Endothelial cell of umbilical vein (primary cell): ENCODE data around the gene PRKCQ. TPM values are rescaled to one million over a fixed set of nuclear protein-coding genes. Genes with fewer than 3 reads are reported as not detected.

Experiments
- BruUV-seq: library from RNA; stranded (reverse); fragments of 400-500 nt; replicated peaks from 2 replicates; lab custom pipeline; 2021; lab: Mats Ljungman, UMichigan
- CTCF ChIA-PET: fragments of 300-600, 350-600 bp; sonication (Branson Sonifier 250); formaldehyde crosslinking; loops from one replicate; lab custom pipeline; 2021; ENCODE audit warnings: antibody characterized with exemption, inconsistent platforms; lab: Charles Lee
- POLR2A ChIA-PET: fragments of 300-600, 350-600 bp; sonication (Branson Sonifier 250); formaldehyde crosslinking; loops from one replicate; lab custom pipeline; 2021; ENCODE audit warnings: antibody characterized with exemption, inconsistent platforms; lab: Charles Lee
- DNase-seq: peaks from one replicate; pipeline ENCODE4 v3.0.0-alpha.2; 2011; ENCODE audit warnings: low read depth, low spot score
- FAIRE-seq: peaks from 2 replicates; lab custom pipeline; 2011; peaks lifted over from hg19 to GRCh38; lab: Jason Lieb, UNC
- H2AFZ ChIP-seq: 2 replicates; pipeline ENCODE4 v1.6.0; 2012; ENCODE audit warnings: low read depth, low read length, control low read depth, inconsistent platforms
- H3K27ac ChIP-seq: 2 replicates; pipeline ENCODE4 v1.5.1; 2011; ENCODE audit warnings: low read depth, mild to moderate bottlenecking, control low read depth, low read length, moderate library complexity; ENCODE audit not compliant: insufficient read depth
- H3K27me3 ChIP-seq, 2 experiments: 2 replicates each; pipeline versions ENCODE4 v1.6.0 to v1.6.1; 2011; ENCODE audit warnings: low read length in 2 of 2, mixed read lengths in 1 of 2; ENCODE audit not compliant: control insufficient read depth in 2 of 2, insufficient read depth in 2 of 2
- H3K36me3 ChIP-seq, 2 experiments: 2 replicates in 1 of 2; 3 replicates in 1 of 2; pipeline ENCODE4 v1.5.1; 2011; ENCODE audit warnings: low read length in 2 of 2, mild to moderate bottlenecking in 1 of 2, moderate library complexity in 1 of 2; ENCODE audit not compliant: control insufficient read depth in 2 of 2, insufficient read depth in 2 of 2; ENCODE audit errors: extremely low read depth in 1 of 2
- H3K4me1 ChIP-seq: 3 replicates; pipeline ENCODE4 v1.5.1; 2011; ENCODE audit warnings: mild to moderate bottlenecking, low read length; ENCODE audit not compliant: control insufficient read depth, insufficient read depth; ENCODE audit errors: extremely low read depth
- H3K4me2 ChIP-seq: 2 replicates; pipeline ENCODE4 v1.6.1; 2011; ENCODE audit warnings: low read length, control low read depth, mixed read lengths; ENCODE audit not compliant: insufficient read depth
- H3K4me3 ChIP-seq, 3 experiments: fragments of 200-600 bp in 1 of 3; sonication (generic), shearing (Covaris generic) in 1 of 3; replicated peaks in 1 of 3; 2 replicates each; pipeline ENCODE4 v1.5.1; 2011 to 2016; ENCODE audit warnings: control low read depth in 3 of 3, low read length in 3 of 3, mild to moderate bottlenecking in 2 of 3, inconsistent platforms in 1 of 3, low read depth in 1 of 3, moderate library complexity in 1 of 3; ENCODE audit not compliant: insufficient read depth in 1 of 3
- H3K79me2 ChIP-seq: 2 replicates; pipeline ENCODE4 v1.6.0; 2012; ENCODE audit warnings: low read length, inconsistent platforms; ENCODE audit not compliant: control insufficient read depth, insufficient read depth
- H3K9ac ChIP-seq: replicated peaks from 2 replicates; pipeline ENCODE3; 2011; ENCODE audit warnings: low read length, control low read depth; ENCODE audit not compliant: insufficient read depth; ENCODE audit errors: extremely low read depth
- H3K9me1 ChIP-seq: replicated peaks from 3 replicates; pipeline ENCODE4 v1.6.0; 2011; ENCODE audit warnings: mild to moderate bottlenecking, low read length; ENCODE audit not compliant: control insufficient read depth, insufficient read depth; ENCODE audit errors: extremely low read depth
- H3K9me3 ChIP-seq: replicated peaks from 2 replicates; pipeline ENCODE4 v1.5.1; 2012; ENCODE audit warnings: low read length, inconsistent platforms; ENCODE audit not compliant: control insufficient read depth, insufficient read depth
- H4K20me1 ChIP-seq: replicated peaks from 2 replicates; pipeline ENCODE3; 2011; ENCODE audit warnings: mild to moderate bottlenecking, low read length; ENCODE audit not compliant: control insufficient read depth, insufficient read depth; ENCODE audit errors: extremely low read depth
- CTCF ChIP-seq, 2 donors: IDR thresholded peaks; 1 replicate in 1 of 2; 2 replicates in 1 of 2; pipeline ENCODE4 v1.5.1; 2011; ENCODE audit warnings: low read length in 2 of 2, mild to moderate bottlenecking in 2 of 2, moderate library complexity in 2 of 2, control low read depth in 1 of 2, inconsistent platforms in 1 of 2, low read depth in 1 of 2; ENCODE audit not compliant: insufficient read depth in 1 of 2; ENCODE audit errors: extremely low read depth in 1 of 2
- EZH2 ChIP-seq: IDR thresholded peaks from 2 replicates; pipeline ENCODE4 v1.6.1; 2012; ENCODE audit warnings: borderline replicate concordance, low read depth, mild to moderate bottlenecking, moderate library complexity, low read length, inconsistent platforms; ENCODE audit not compliant: severe bottlenecking
- FOS ChIP-seq: IDR thresholded peaks from 2 replicates; pipeline ENCODE4 v1.6.1; 2011; ENCODE audit warnings: mild to moderate bottlenecking, low read length, moderate library complexity, borderline replicate concordance; ENCODE audit not compliant: insufficient read depth
- GATA2 ChIP-seq: IDR thresholded peaks from 2 replicates; pipeline ENCODE4 v1.7.0; 2011; ENCODE audit warnings: low read depth, mild to moderate bottlenecking, moderate library complexity, mixed read lengths, low read length; ENCODE audit not compliant: insufficient read length, insufficient read depth
- JUN ChIP-seq: IDR thresholded peaks from 2 replicates; pipeline ENCODE4 v1.6.1; 2011; ENCODE audit warnings: borderline replicate concordance, low read depth; ENCODE audit not compliant: insufficient read length, insufficient read depth
- MAX ChIP-seq: IDR thresholded peaks from 2 replicates; pipeline ENCODE4 v1.6.1; 2011; ENCODE audit not compliant: insufficient read depth, insufficient read length
- POLR2AphosphoS5 ChIP-seq: IDR thresholded peaks from 2 replicates; pipeline ENCODE4 v1.6.1; 2012; ENCODE audit warnings: low read depth, mild to moderate bottlenecking, control low read depth, low read length, moderate library complexity; ENCODE audit not compliant: insufficient read depth
- dilution Hi-C: fragments of 300-500 bp; cut with MboI; formaldehyde crosslinking; loops from one replicate; pipeline ENCODE4 v1.15.0; 2019; ENCODE audit warnings: low sequenced_read_pairs; ENCODE audit not compliant: extremely low pct_ligation_motif_present
- intact Hi-C: fragments of 100-400 bp; cut with micrococcal nuclease; formaldehyde crosslinking; loops from one replicate; pipeline ENCODE4 v1.10.0; 2022
- polyA plus RNA-seq, 4 experiments: library from polyadenylated mRNA; depleted of rRNA in 3 of 4; stranded (reverse) in 3 of 4; unstranded in 1 of 4; fragments of >200 nt; gene quantifications; 2 replicates each; pipeline versions ENCODE4 v1.2.1 to v1.2.3, GENCODE V29; 2011 to 2012; ENCODE audit warnings: missing spikeins in 1 of 4
- total RNA-seq: library from RNA; stranded (reverse); gene quantifications from 2 replicates; pipeline ENCODE4 v1.2.3, GENCODE V29; 2021

PRKCQ gene
- total and polyA plus RNA-seq, 2 donors (not counting 3 experiments of a cell fraction or from before 2014, with no cell fraction given), result 0.32 to 0.55 TPM

GRCh38 chr10:6385665-6386064 is 194.4 kb downstream of the PRKCQ start:
- H3K4me3 ChIP-seq, result no peak overlapping the region
- H2AFZ ChIP-seq, result no peak overlapping the region
- H3K9me3 ChIP-seq, result no peaks in the 10 kb centered on the region
- CTCF ChIA-PET, result interaction anchor here (0.9 kb wide), 1 partner anchor 23 kb away, joined by 3 read pairs; no protein-coding TSS in a partner anchor
- no peak overlapping the region for H3K27ac ChIP-seq
- H3K4me2 ChIP-seq, result no peak overlapping the region
- POLR2A ChIA-PET, result no interaction called here
- H3K9ac ChIP-seq, result no peak overlapping the region
- H3K79me2 ChIP-seq, result no peaks in the 10 kb centered on the region
- H4K20me1 ChIP-seq, result no peaks in the 10 kb centered on the region
- BruUV-seq, result no TSS peak
- H3K4me1 ChIP-seq, result peaks cover 8% of the 10 kb centered on the region
- no peaks in the 10 kb centered on the region for H3K36me3 ChIP-seq
- FAIRE-seq (no peak), DNase-seq (no peak)
- H3K27me3 ChIP-seq, result no peaks in the 10 kb centered on the region
- no peaks in the 10 kb centered on the region for H3K9me1 ChIP-seq
- dilution Hi-C loops, result no loop called here
- intact Hi-C loops, result no loop called here
- no peak for TF ChIP-seq GATA2
- no peak for TF ChIP-seq POLR2AphosphoS5

- no peaks in the 10 kb centered on the region for H3K36me3 ChIP-seq
- peaks cover 8% of the 10 kb centered on the region for H3K4me1 ChIP-seq
- FAIRE-seq (no peak), DNase-seq (no peak)
- H3K27ac ChIP-seq, result no peak overlapping the region
- dilution Hi-C loops, result no loop called here
- no peaks in the 10 kb centered on the region for H3K9me1 ChIP-seq
- ChIA-PET CTCF (interaction anchor here (3.7 kb wide), 1 partner anchor 17 kb away, joined by 20 read pairs; no protein-coding TSS in a partner anchor), POLR2A (no interaction called here)
- H3K79me2 ChIP-seq, result no peaks in the 10 kb centered on the region
- H3K27me3 ChIP-seq, result no peaks in the 10 kb centered on the region
- no peak overlapping the region for H3K4me3 ChIP-seq
- H4K20me1 ChIP-seq, result no peaks in the 10 kb centered on the region
- BruUV-seq, result no TSS peak
- TF ChIP-seq JUN (no peak), EZH2 (no peak), POLR2AphosphoS5 (no peak), FOS (no peak), GATA2 (no peak), CTCF (IDR thresholded peaks at IDR 0.05; ENCODE audit: extremely low read depth in 1 of 2, insufficient read depth in 1 of 2, low read depth in 1 of 2, low read length in 2 of 2) (no peak), MAX (no peak)
- no peak overlapping the region for H2AFZ ChIP-seq
- intact Hi-C loops, result no loop called here
- no peaks in the 10 kb centered on the region for H3K9me3 ChIP-seq
- no peak overlapping the region for H3K9ac ChIP-seq
- no peak overlapping the region for H3K4me2 ChIP-seq
These were observed 195.2 kb downstream of the PRKCQ start for GRCh38 chr10:6384847-6385246.
